ENCODE measurements around the gene FGG. TPM values are rescaled to one million over a fixed set of nuclear protein-coding genes. Genes with fewer than 3 reads are reported as not detected.

FGG gene
- total and polyA plus RNA-seq, 2 of the 13 experiments (the other 11 are each of a cell fraction or from before 2014, with no cell fraction given): 1,037 to 2,423 TPM

- TF ChIP-seq AFF4 (CRISPR knock-in tag; IDR thresholded peaks at IDR 0.05) (no peak), MAZ (IDR thresholded peaks at IDR 0.05; ENCODE audit: borderline replicate concordance, low read depth, low read length) (no peak), MAZ (CRISPR knock-in tag; IDR thresholded peaks at IDR 0.05; ENCODE audit: low read depth) (no peak; the same call in 1 of the 2 replicates), ZZZ3 (CRISPR knock-in tag; IDR thresholded peaks at IDR 0.05; ENCODE audit: borderline replicate concordance) (no peak), ZNF512 (CRISPR knock-in tag; IDR thresholded peaks at IDR 0.05) (no peak), ZNF224 (CRISPR knock-in tag; IDR thresholded peaks at IDR 0.05) (no peak), ZBTB7A (CRISPR knock-in tag; IDR thresholded peaks at IDR 0.05) (no peak), RBAK (CRISPR knock-in tag; IDR thresholded peaks at IDR 0.05) (no peak), ZNF460 (CRISPR knock-in tag; IDR thresholded peaks at IDR 0.05; ENCODE audit: borderline replicate concordance) (no peak; the same call in 1 of the 2 replicates), ZNF766 (CRISPR knock-in tag; IDR thresholded peaks at IDR 0.05; ENCODE audit: borderline replicate concordance) (no peak)
These were observed 52.7 kb downstream of the FGG start (continued) for GRCh38 chr4:154559494-154560418.

All from HepG2 (cell line).